DOHH2 (cell line): ENCODE measurements around the gene CAPN11.

Source experiments
- H3F3A ChIP-seq: fragments of 200-600 bp; sonication (generic), shearing (Covaris generic); 2 replicates; pipeline ENCODE4 v1.6.0; 2016; ENCODE audit warnings: antibody characterized with exemption, mild to moderate bottlenecking; ENCODE audit not compliant: control insufficient read depth, insufficient read depth
- H3K27ac ChIP-seq: fragments of 200-600 bp; sonication (generic); 2 replicates; pipeline ENCODE4 v1.5.1; 2014; ENCODE audit warnings: low read depth, mild to moderate bottlenecking, low read length, moderate library complexity
- H3K27me3 ChIP-seq: fragments of 200-600 bp; sonication (generic); 2 replicates; pipeline ENCODE4 v1.6.1; 2014; ENCODE audit warnings: mild to moderate bottlenecking, low read length, mixed read lengths; ENCODE audit not compliant: control insufficient read depth
- H3K36me3 ChIP-seq: fragments of 200-600 bp; sonication (generic); 2 replicates; pipeline ENCODE4 v1.6.1; 2014; ENCODE audit warnings: mild to moderate bottlenecking, low read length, moderate library complexity, mixed read lengths; ENCODE audit not compliant: control insufficient read depth
- H3K4me1 ChIP-seq: fragments of 200-600 bp; sonication (generic); 2 replicates; pipeline ENCODE4 v1.6.1; 2014; ENCODE audit warnings: mild to moderate bottlenecking, low read length, mixed read lengths; ENCODE audit not compliant: control insufficient read depth
- H3K4me2 ChIP-seq: fragments of 200-600 bp; sonication (generic); 2 replicates; pipeline ENCODE4 v1.6.0; 2014; ENCODE audit warnings: mild to moderate bottlenecking, low read length, moderate library complexity
- H3K4me3 ChIP-seq: fragments of 200-600 bp; sonication (generic); 2 replicates; pipeline ENCODE4 v1.5.1; 2014; ENCODE audit warnings: mild to moderate bottlenecking, low read length, mixed read lengths
- H3K79me2 ChIP-seq: fragments of 200-600 bp; sonication (generic); 2 replicates; pipeline ENCODE4 v1.6.1; 2014; ENCODE audit warnings: mild to moderate bottlenecking, low read length, mixed read lengths; ENCODE audit not compliant: control insufficient read depth
- H3K9me2 ChIP-seq: fragments of 200-600 bp; sonication (generic); replicated peaks from 2 replicates; pipeline ENCODE4 v1.6.1; 2014; ENCODE audit warnings: mild to moderate bottlenecking, low read length, mixed read lengths; ENCODE audit not compliant: control insufficient read depth
- H3K9me3 ChIP-seq: fragments of 200-600 bp; sonication (generic); 2 replicates; pipeline ENCODE4 v1.6.1; 2014; ENCODE audit warnings: antibody characterized with exemption, low read length, mixed read lengths; ENCODE audit not compliant: control insufficient read depth, insufficient read depth
- H4K20me1 ChIP-seq: fragments of 200-600 bp; sonication (generic); 2 replicates; pipeline ENCODE4 v1.6.0; 2014; ENCODE audit warnings: low read depth, mild to moderate bottlenecking, antibody characterized with exemption, low read length, moderate library complexity; ENCODE audit not compliant: control insufficient read depth, insufficient read depth
- EZH2phosphoT487 ChIP-seq: fragments of 200-600 bp; sonication (generic); IDR thresholded peaks from 2 replicates; pipeline ENCODE4 v1.6.1; 2017; ENCODE audit warnings: borderline replicate concordance, mild to moderate bottlenecking, antibody characterized with exemption, low read length, moderate library complexity, mixed read lengths
- TF ChIP-seq, protein P1 (sequence below): fragments of 200-600 bp; sonication (generic); IDR thresholded peaks from one replicate; pipeline ENCODE4 v1.5.1; 2014; ENCODE audit warnings: antibody characterized with exemption, mild to moderate bottlenecking, low read depth, low read length; ENCODE audit not compliant: poor library complexity, severe bottlenecking

The CAPN11 gene

DNA sequence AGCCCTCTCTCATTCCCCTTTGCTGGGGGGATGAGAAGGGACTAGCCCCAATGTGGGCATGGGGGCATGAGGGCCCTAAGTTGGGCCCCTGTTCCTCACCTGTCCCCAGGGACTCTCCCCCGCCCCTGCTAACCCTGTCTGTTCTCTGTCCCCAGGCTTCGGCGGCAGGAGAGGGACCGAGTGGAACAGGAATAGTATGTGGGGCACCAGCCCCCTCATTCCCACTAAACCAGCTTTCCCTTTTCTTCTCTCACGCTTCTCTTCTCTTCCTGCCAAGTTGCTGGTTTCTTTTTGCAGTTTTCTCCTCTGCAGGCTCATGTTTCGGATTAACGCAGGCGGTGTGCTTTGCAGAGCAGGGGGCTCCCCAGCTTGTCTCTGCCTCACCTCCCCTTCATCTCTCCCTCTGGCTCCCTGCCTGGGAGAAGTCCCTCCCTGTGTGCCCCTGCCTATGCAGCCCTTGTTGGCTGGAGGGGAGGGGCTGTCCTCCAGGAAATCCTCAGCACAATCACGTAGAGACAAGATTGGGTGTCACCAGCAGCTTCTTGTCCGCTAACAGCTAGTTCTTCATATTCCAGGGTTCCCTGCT is 23.4 kb upstream of the CAPN11 start:
- H3K27ac ChIP-seq = no peak overlapping the region
- TF ChIP-seq EZH2phosphoT487 = no peak
- TF ChIP-seq, protein P1, sequence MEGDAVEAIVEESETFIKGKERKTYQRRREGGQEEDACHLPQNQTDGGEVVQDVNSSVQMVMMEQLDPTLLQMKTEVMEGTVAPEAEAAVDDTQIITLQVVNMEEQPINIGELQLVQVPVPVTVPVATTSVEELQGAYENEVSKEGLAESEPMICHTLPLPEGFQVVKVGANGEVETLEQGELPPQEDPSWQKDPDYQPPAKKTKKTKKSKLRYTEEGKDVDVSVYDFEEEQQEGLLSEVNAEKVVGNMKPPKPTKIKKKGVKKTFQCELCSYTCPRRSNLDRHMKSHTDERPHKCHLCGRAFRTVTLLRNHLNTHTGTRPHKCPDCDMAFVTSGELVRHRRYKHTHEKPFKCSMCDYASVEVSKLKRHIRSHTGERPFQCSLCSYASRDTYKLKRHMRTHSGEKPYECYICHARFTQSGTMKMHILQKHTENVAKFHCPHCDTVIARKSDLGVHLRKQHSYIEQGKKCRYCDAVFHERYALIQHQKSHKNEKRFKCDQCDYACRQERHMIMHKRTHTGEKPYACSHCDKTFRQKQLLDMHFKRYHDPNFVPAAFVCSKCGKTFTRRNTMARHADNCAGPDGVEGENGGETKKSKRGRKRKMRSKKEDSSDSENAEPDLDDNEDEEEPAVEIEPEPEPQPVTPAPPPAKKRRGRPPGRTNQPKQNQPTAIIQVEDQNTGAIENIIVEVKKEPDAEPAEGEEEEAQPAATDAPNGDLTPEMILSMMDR = no peak
- no peaks in the 10 kb centered on the region for H3K27me3 ChIP-seq
- no peaks in the 10 kb centered on the region for H3F3A ChIP-seq
- no peaks in the 10 kb centered on the region for H3K79me2 ChIP-seq
- peaks cover 6% of the 10 kb centered on the region for H3K4me1 ChIP-seq
- H4K20me1 ChIP-seq = no peaks in the 10 kb centered on the region
- H3K4me2 ChIP-seq = no peak overlapping the region
- no peaks in the 10 kb centered on the region for H3K9me3 ChIP-seq
- H3K4me3 ChIP-seq = no peak overlapping the region
- no peaks in the 10 kb centered on the region for H3K36me3 ChIP-seq
- H3K9me2 ChIP-seq = no peaks in the 10 kb centered on the region

DNA sequence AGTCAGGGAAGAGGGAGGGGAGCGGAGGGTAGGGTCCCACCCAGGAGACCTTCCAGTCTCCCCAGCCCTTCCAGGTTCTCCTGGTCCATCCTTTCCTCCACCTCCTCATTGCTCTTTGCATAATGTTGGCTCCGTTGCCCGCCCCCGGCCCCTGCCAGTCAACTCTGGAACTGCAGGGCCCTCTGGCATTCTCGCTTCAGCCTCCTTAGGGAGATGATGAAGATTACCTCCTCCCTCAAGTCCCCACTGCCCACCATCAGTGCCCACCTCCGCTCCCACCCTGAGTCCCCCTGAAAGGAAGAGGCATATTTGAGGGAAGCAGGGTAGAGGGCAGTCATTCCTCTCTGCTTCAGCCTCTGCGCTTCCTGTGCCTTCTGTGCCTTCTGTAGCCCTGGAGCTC is 22.7 kb upstream of the CAPN11 start:
- no peaks in the 10 kb centered on the region for H3F3A ChIP-seq
- no peaks in the 10 kb centered on the region for H4K20me1 ChIP-seq
- no peak overlapping the region for H3K4me2 ChIP-seq
- H3K4me1 ChIP-seq = peaks cover 6% of the 10 kb centered on the region
- no peaks in the 10 kb centered on the region for H3K27me3 ChIP-seq
- no peaks in the 10 kb centered on the region for H3K36me3 ChIP-seq
- H3K79me2 ChIP-seq = no peaks in the 10 kb centered on the region
- no peak overlapping the region for H3K4me3 ChIP-seq
- TF ChIP-seq EZH2phosphoT487 = no peak
- TF ChIP-seq, protein P1 = no peak
- no peaks in the 10 kb centered on the region for H3K9me3 ChIP-seq
- no peaks in the 10 kb centered on the region for H3K9me2 ChIP-seq
- no peak overlapping the region for H3K27ac ChIP-seq

DNA sequence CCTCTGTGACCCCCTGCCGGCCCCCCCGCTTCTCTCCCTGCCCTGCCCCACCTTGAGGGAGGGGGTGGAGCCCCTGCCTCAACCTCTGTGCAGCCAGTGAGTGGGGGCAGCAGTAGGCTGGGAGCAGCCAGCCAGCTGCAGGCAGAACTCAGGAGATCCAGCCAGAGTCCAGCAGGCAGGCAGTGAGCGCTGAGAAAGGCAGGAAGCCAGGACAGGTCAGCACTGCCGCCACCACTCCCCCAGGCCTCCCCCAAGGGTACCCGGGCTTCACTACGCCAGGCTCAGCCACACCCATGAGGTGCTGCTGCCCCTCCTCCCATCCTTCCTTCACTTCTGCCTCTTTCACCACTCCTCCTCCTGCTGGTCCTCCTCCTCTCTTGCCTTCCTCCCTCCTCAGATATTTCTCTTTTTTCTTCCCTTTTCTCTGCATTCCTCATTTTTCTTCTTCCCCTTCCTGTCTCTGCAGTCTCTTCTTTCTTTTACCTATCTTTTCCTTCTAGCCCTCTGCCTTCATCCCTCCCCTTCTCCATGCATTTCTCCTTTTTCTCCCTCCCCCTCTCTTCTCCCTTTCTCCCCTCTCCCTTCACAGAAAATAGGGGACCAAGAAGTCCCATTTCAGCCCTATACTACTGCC is 19.8 kb upstream of the CAPN11 start:
- no peaks in the 10 kb centered on the region for H3K9me2 ChIP-seq
- no peaks in the 10 kb centered on the region for H3K79me2 ChIP-seq
- no peak overlapping the region for H3K4me2 ChIP-seq
- no peak overlapping the region for H3K4me3 ChIP-seq
- no peaks in the 10 kb centered on the region for H3K36me3 ChIP-seq
- H3K27ac ChIP-seq = no peak overlapping the region
- H3K4me1 ChIP-seq = no peaks in the 10 kb centered on the region
- H3K27me3 ChIP-seq = no peaks in the 10 kb centered on the region
- H4K20me1 ChIP-seq = no peaks in the 10 kb centered on the region
- H3K9me3 ChIP-seq = no peaks in the 10 kb centered on the region
- H3F3A ChIP-seq = no peaks in the 10 kb centered on the region
- TF ChIP-seq, protein P1 = no peak
- TF ChIP-seq EZH2phosphoT487 = no peak
